K562 (cell line): ENCODE measurements around the gene DLK1.

ENCODE experiments used
- ATF3 ChIP-seq, 2 experiments: fragments of 450-650 bp in 1 of 2; sonication (generic) in 1 of 2; formaldehyde crosslinking in 1 of 2; IDR thresholded peaks in 1 of 2; conservative IDR thresholded peaks in 1 of 2; 2 replicates each; pipeline versions ENCODE4 v1.6.1 to v1.8.1; 2016 to 2023; ENCODE audit warnings: mild to moderate bottlenecking in 2 of 2, moderate library complexity in 2 of 2, inconsistent platforms in 1 of 2, missing genetic modification reagents in 1 of 2
- COPS2 ChIP-seq: fragments of 450-650 bp; conservative IDR thresholded peaks from 2 replicates; pipeline ENCODE4 v1.6.1; 2016; ENCODE audit warnings: mild to moderate bottlenecking, moderate library complexity
- CTCF ChIP-seq, 3 experiments: IDR thresholded peaks in 2 of 3; conservative IDR thresholded peaks in 1 of 3; 2 replicates each; pipeline ENCODE4 v1.5.1; 2011 to 2012; ENCODE audit warnings: low read length in 3 of 3, mild to moderate bottlenecking in 3 of 3, control low read depth in 2 of 3, improper control_type of control experiment in 1 of 3, inconsistent platforms in 1 of 3, low read depth in 1 of 3, mixed read lengths in 1 of 3, moderate library complexity in 1 of 3; ENCODE audit not compliant: insufficient read depth in 2 of 3
- RFX1 ChIP-seq: fragments of 450-650 bp; IDR thresholded peaks from 2 replicates; pipeline ENCODE4 v1.6.1; 2016; ENCODE audit warnings: mild to moderate bottlenecking, moderate library complexity
- RNF2 ChIP-seq: sonication (generic); IDR thresholded peaks from 2 replicates; pipeline ENCODE4 v1.6.1; 2016
- SETDB1 ChIP-seq: IDR thresholded peaks from one replicate; pipeline ENCODE4 v1.6.1; 2012; ENCODE audit warnings: low read length, control low read depth, inconsistent platforms
- USF1 ChIP-seq: sonication (generic); formaldehyde crosslinking; IDR thresholded peaks from 2 replicates; pipeline ENCODE4 v1.9.0; 2022; ENCODE audit warnings: mild to moderate bottlenecking, missing genetic modification reagents
- ZMIZ1 ChIP-seq, 2 experiments: fragments of 150-350 bp in 1 of 2; IDR thresholded peaks; 2 replicates each; pipeline ENCODE4 v1.6.1; 2012 to 2016; ENCODE audit warnings: low read depth in 2 of 2, low read length in 2 of 2, mild to moderate bottlenecking in 1 of 2, moderate library complexity in 1 of 2
- ZNF583 ChIP-seq: fragments of 250-450 bp; sonication (Bioruptor Pico); IDR thresholded peaks from 2 replicates; pipeline ENCODE4 v1.4.0; 2020

- no peak for TF ChIP-seq ZMIZ1 (IDR thresholded peaks at IDR 0.05; ENCODE audit: low read depth in 2 of 2, low read length in 2 of 2)
- no peak for TF ChIP-seq CTCF (IDR thresholded peaks at IDR 0.05 in 2 of 3, conservative IDR thresholded peaks at IDR 0.05 in 1 of 3; ENCODE audit: insufficient read depth in 2 of 3, low read depth in 1 of 3, low read length in 3 of 3)
- no peak for TF ChIP-seq ZNF583 (CRISPR knock-in tag)
- no peak for TF ChIP-seq USF1
- TF ChIP-seq RNF2: no peak
- TF ChIP-seq SETDB1: no peak
- no peak for TF ChIP-seq ATF3 (IDR thresholded peaks at IDR 0.05)
- TF ChIP-seq ATF3 (CRISPR knock-in tag; conservative IDR thresholded peaks at IDR 0.05): no peak
- no peak for TF ChIP-seq RFX1
- TF ChIP-seq COPS2: no peak
Observed at GRCh38 chr14:100765296-100765695, 38.6 kb downstream of the DLK1 start.
